ENCODE results near the gene PRSS50.

GRCh38 chr3:46759239-46760167 lies 41.8 kb upstream of the PRSS50 start:
- TF ChIP-seq RAD21 (IDR thresholded peaks at IDR 0.05; ENCODE audit: low read depth) (no peak), EP300 (IDR thresholded peaks at IDR 0.05; ENCODE audit: borderline replicate concordance) (no peak), YY1 (IDR thresholded peaks at IDR 0.05; ENCODE audit: low read depth) (no peak), REST (IDR thresholded peaks at IDR 0.05; ENCODE audit: low read depth) (no peak), CEBPB (IDR thresholded peaks at IDR 0.05) (no peak), CREB1 (IDR thresholded peaks at IDR 0.05; ENCODE audit: low read depth) (no peak), NFIC (IDR thresholded peaks at IDR 0.05) (no peak), TEAD4 (IDR thresholded peaks at IDR 0.05) (no peak), TAF1 (IDR thresholded peaks at IDR 0.05; ENCODE audit: low read depth) (no peak), TCF12 (IDR thresholded peaks at IDR 0.05; ENCODE audit: low read depth) (no peak), ZBTB7A (IDR thresholded peaks at IDR 0.05; ENCODE audit: low read depth) (no peak), EGR1 (IDR thresholded peaks at IDR 0.05) (no peak)

All from Ishikawa (cell line).